ENCODE results near the gene ATP2B3. TPM values are rescaled to one million over a fixed set of nuclear protein-coding genes. Genes with fewer than 3 reads are reported as not detected.

The ATP2B3 gene
- total and polyA plus RNA-seq, 2 of the 4 experiments (the other 2 are of a cell fraction): under 0.01 to 0.03 TPM

DNA sequence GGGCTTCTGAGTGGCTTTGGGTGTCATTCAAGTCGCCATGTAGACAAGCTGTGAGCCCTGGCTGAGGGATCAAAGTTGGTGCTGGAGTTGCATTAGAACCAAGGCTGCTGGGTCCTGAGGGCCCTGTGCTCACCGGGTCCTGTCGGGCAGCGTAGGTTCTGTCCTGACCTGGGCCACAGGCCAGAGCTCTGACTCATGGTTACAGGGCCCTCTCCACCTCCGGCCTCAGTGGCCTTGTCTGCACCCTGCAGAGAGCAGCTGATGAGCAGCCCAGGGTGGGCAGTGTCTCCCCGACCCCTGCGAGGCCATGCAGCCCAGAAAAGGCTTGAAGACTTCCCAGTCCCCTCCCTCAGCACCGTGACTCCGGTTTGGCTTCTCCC lies 22.5 kb downstream of the ATP2B3 start:
- ChIA-PET CTCF (interaction anchor here (0.5 to 1.1 kb wide), 4 partner anchors 13 to 526 kb away, joined by 3 to 5 read pairs (median 4); no protein-coding TSS in a partner anchor), POLR2A (ENCODE audit: unreplicated experiment) (no interaction called here)
- no peak overlapping the region for H3K4me3 ChIP-seq (ENCODE audit: insufficient read depth, low read depth, low read length)
- H2BK5ac ChIP-seq (ENCODE audit: low read depth, low read length, poor library complexity, severe bottlenecking): no peak overlapping the region
- no peak overlapping the region for H2BK20ac ChIP-seq (ENCODE audit: low read depth, low read length)
- no peak overlapping the region for H2AK9ac ChIP-seq (replicated peaks; ENCODE audit: low read depth, low read length, poor library complexity)
- peaks cover 3% of the 10 kb centered on the region; the same call in 1 of the 2 replicates for H3K27me3 ChIP-seq (ENCODE audit: control insufficient read depth, insufficient read depth, low read length)
- no peak overlapping the region for H4K5ac ChIP-seq (ENCODE audit: low read depth, low read length)
- dilution Hi-C loops (cut with HindIII; ENCODE audit: low sequenced_read_pairs, unreplicated experiment): no loop called here
- no peaks in the 10 kb centered on the region; the same call in 1 of the 2 replicates for H3K9me3 ChIP-seq (ENCODE audit: control insufficient read depth, insufficient read depth, low read length)
- no peak overlapping the region for H2BK15ac ChIP-seq (ENCODE audit: low read depth, low read length)
- H3K4me2 ChIP-seq (ENCODE audit: low read depth, low read length): no peak overlapping the region
- no TSS peak for BruUV-seq (replicated peaks)
- ATAC-seq (ENCODE audit: low read depth) (no peak; the same call in 1 of the 2 replicates), DNase-seq (no peak)
- H3K9ac ChIP-seq (ENCODE audit: low read depth, low read length): no peak overlapping the region
- H4K8ac ChIP-seq (ENCODE audit: low read depth in 2 of 2, low read length in 2 of 2): no peak overlapping the region
- no peaks in the 10 kb centered on the region for H4K20me1 ChIP-seq (ENCODE audit: insufficient read depth, low read length)
- H3K36me3 ChIP-seq (ENCODE audit: control insufficient read depth, insufficient read depth, low read length): no peaks in the 10 kb centered on the region
- in situ Hi-C loops (cut with MboI; ENCODE audit: low sequenced_read_pairs): no loop called here
- no peaks in the 10 kb centered on the region for H3K9me1 ChIP-seq (ENCODE audit: insufficient read depth, low read length)
- H3K4ac ChIP-seq (ENCODE audit: low read depth, low read length): no peak overlapping the region
- H2AK5ac ChIP-seq (ENCODE audit: low read depth, low read length): no peak overlapping the region
- 71% methylated on average over 5 of the region's 9 CpGs; no CpG with 5 or more reads in 1 of the 2 experiments for WGBS, 2 experiments (ENCODE audit: extremely low coverage in 2 of 2, insufficient read length in 1 of 2)
- H2AFZ ChIP-seq (replicated peaks; ENCODE audit: low read length, poor library complexity): no peak overlapping the region
- TF ChIP-seq RCOR1 (IDR thresholded peaks at IDR 0.05; ENCODE audit: insufficient replicate concordance, low read length) (no peak), USF2 (IDR thresholded peaks at IDR 0.05; ENCODE audit: low read depth, low read length) (no peak), CEBPB (IDR thresholded peaks at IDR 0.05; ENCODE audit: low read depth, low read length) (no peak), MAFK (IDR thresholded peaks at IDR 0.05; ENCODE audit: low read depth, low read length) (no peak), SMC3 (IDR thresholded peaks at IDR 0.05; ENCODE audit: low read depth, low read length) (no peak), NFE2L2 (IDR thresholded peaks at IDR 0.05; ENCODE audit: low read depth, low read length) (no peak), MXI1 (IDR thresholded peaks at IDR 0.05; ENCODE audit: borderline replicate concordance, low read depth, low read length) (no peak), MAZ (IDR thresholded peaks at IDR 0.05; ENCODE audit: borderline replicate concordance, low read depth, low read length) (no peak), RFX5 (IDR thresholded peaks at IDR 0.05; ENCODE audit: low read depth, low read length) (no peak), FOS (IDR thresholded peaks at IDR 0.05; ENCODE audit: low read depth, low read length) (no peak), BHLHE40 (IDR thresholded peaks at IDR 0.05; ENCODE audit: low read depth, low read length) (no peak), POLR2A (IDR thresholded peaks at IDR 0.05; ENCODE audit: low read depth, low read length) (no peak), RAD21 (IDR thresholded peaks at IDR 0.05; ENCODE audit: low read length) (no peak), CTCF (conservative IDR thresholded peaks at IDR 0.05; ENCODE audit: low read depth, low read length) (no peak), ELK1 (IDR thresholded peaks at IDR 0.05; ENCODE audit: borderline replicate concordance, low read depth, low read length) (no peak), CHD1 (IDR thresholded peaks at IDR 0.05; ENCODE audit: low read depth, low read length) (no peak)
- H3K14ac ChIP-seq (replicated peaks; ENCODE audit: low read depth, low read length): no peak overlapping the region
- H3K23ac ChIP-seq (ENCODE audit: low read depth, low read length): no peak overlapping the region
- no peak overlapping the region for H2BK120ac ChIP-seq (ENCODE audit: low read depth, low read length)
- H3K56ac ChIP-seq (ENCODE audit: extremely low read depth, insufficient read depth, low read length): no peak overlapping the region
- H3K18ac ChIP-seq (ENCODE audit: low read depth, low read length): no peak overlapping the region
- no peaks in the 10 kb centered on the region for H3K4me1 ChIP-seq (ENCODE audit: control insufficient read depth, insufficient read depth, low read length)
- H3K79me1 ChIP-seq (ENCODE audit: low read depth in 1 of 2, low read length in 2 of 2): no peaks in the 10 kb centered on the region
- no peak overlapping the region for H3K27ac ChIP-seq (ENCODE audit: insufficient read depth, low read length)
- intact Hi-C loops (cut with micrococcal nuclease): loop anchor here (1.0 kb wide), 2 partner anchors 109 to 128 kb away; no protein-coding TSS in a partner anchor
- H4K91ac ChIP-seq (ENCODE audit: insufficient read depth, low read depth, low read length): no peak overlapping the region
